SK-N-SH (cell line): ENCODE measurements around the gene AGBL1. TPM values are rescaled to one million over a fixed set of nuclear protein-coding genes. Genes with fewer than 3 reads are reported as not detected.

Source experiments
- CTCF ChIA-PET: fragments of 300-600, 350-600 bp; formaldehyde crosslinking; extraction: SDS; loops from one replicate; lab custom pipeline; 2021; lab: Yijun Ruan, JAX
- POLR2A ChIA-PET: fragments of 350-600 bp; sonication (Branson Sonifier 250); formaldehyde crosslinking; extraction: SDS; loops from one replicate; lab custom pipeline; 2020; ENCODE audit warnings: antibody characterized with exemption, inconsistent platforms; lab: Yijun Ruan, JAX
- DNase-seq: peaks from one replicate; pipeline ENCODE4 v3.0.0; 2012
- H2AFZ ChIP-seq: fragments of 200-600 bp; sonication (generic); 2 replicates; pipeline ENCODE4 v1.8.1; 2016; ENCODE audit warnings: antibody characterized with exemption, mild to moderate bottlenecking, low read depth
- H3F3A ChIP-seq: fragments of 200-600 bp; sonication (generic); replicated peaks from 2 replicates; pipeline ENCODE3; 2016; ENCODE audit warnings: antibody characterized with exemption, mild to moderate bottlenecking; ENCODE audit not compliant: insufficient read depth
- H3K27ac ChIP-seq, 2 experiments: fragments of 200-500 bp in 1 of 2; fragments of 200-600 bp in 1 of 2; sonication (Bioruptor generic) in 1 of 2; sonication (generic), shearing (Covaris generic) in 1 of 2; 2 replicates each; pipeline versions ENCODE4 v1.5.1 to v1.6.1; 2014 to 2016; ENCODE audit warnings: low read depth in 2 of 2, inconsistent platforms in 1 of 2, low read length in 1 of 2, mild to moderate bottlenecking in 1 of 2, mixed read lengths in 1 of 2
- H3K27me3 ChIP-seq: fragments of 200-600 bp; sonication (generic), shearing (Covaris generic); 2 replicates; pipeline ENCODE4 v1.6.1; 2016; ENCODE audit warnings: mixed run types; ENCODE audit not compliant: insufficient read depth
- H3K36me3 ChIP-seq, 2 experiments: fragments of 200-500 bp in 1 of 2; fragments of 200-600 bp in 1 of 2; sonication (Bioruptor generic) in 1 of 2; sonication (generic) in 1 of 2; replicated peaks in 1 of 2; 2 replicates each; pipeline versions ENCODE3 to v1.5.1; 2014 to 2016; ENCODE audit warnings: low read length in 1 of 2, mild to moderate bottlenecking in 1 of 2; ENCODE audit not compliant: insufficient read depth in 2 of 2, control insufficient read depth in 1 of 2
- H3K4me1 ChIP-seq, 2 experiments: fragments of 200-500 bp in 1 of 2; fragments of 200-600 bp in 1 of 2; sonication (Bioruptor generic) in 1 of 2; sonication (generic), shearing (Covaris generic) in 1 of 2; 2 replicates each; pipeline versions ENCODE4 v1.5.1 to v1.6.1; 2014 to 2016; ENCODE audit warnings: low read depth in 1 of 2, low read length in 1 of 2, mixed run types in 1 of 2; ENCODE audit not compliant: insufficient read depth in 2 of 2, control insufficient read depth in 1 of 2
- H3K4me2 ChIP-seq: fragments of 200-600 bp; sonication (generic), shearing (Covaris generic); 2 replicates; pipeline ENCODE4 v1.6.1; 2017; ENCODE audit warnings: mixed run types
- H3K4me3 ChIP-seq, 2 experiments: fragments of 200-500 bp in 1 of 2; fragments of 200-600 bp in 1 of 2; sonication (Bioruptor generic) in 1 of 2; sonication (generic), shearing (Covaris generic) in 1 of 2; 2 replicates each; pipeline versions ENCODE4 v1.5.1 to v1.8.1; 2014 to 2016; ENCODE audit warnings: low read depth in 2 of 2, inconsistent platforms in 1 of 2, low read length in 1 of 2, mild to moderate bottlenecking in 1 of 2, mixed read lengths in 1 of 2, moderate library complexity in 1 of 2
- H3K79me2 ChIP-seq: fragments of 200-600 bp; sonication (generic); 2 replicates; pipeline ENCODE4 v1.8.1; 2017; ENCODE audit warnings: mild to moderate bottlenecking; ENCODE audit not compliant: insufficient read depth
- H3K9ac ChIP-seq: fragments of 200-600 bp; sonication (generic); 2 replicates; pipeline ENCODE4 v1.6.1; 2017; ENCODE audit warnings: mixed run types
- H3K9me2 ChIP-seq: fragments of 200-600 bp; sonication (generic); 2 replicates; pipeline ENCODE4 v1.6.1; 2017; ENCODE audit warnings: mixed run types
- H3K9me3 ChIP-seq: fragments of 200-600 bp; sonication (generic); 2 replicates; pipeline ENCODE4 v1.6.1; 2017; ENCODE audit warnings: mixed run types, mild to moderate bottlenecking, moderate library complexity
- H4K20me1 ChIP-seq: fragments of 200-600 bp; sonication (generic); 2 replicates; pipeline ENCODE4 v1.6.1; 2017; ENCODE audit warnings: mild to moderate bottlenecking, mixed run types; ENCODE audit not compliant: insufficient read depth
- CHD2 ChIP-seq: fragments of 150-350 bp; IDR thresholded peaks from 2 replicates; pipeline ENCODE4 v1.6.1; 2018; ENCODE audit warnings: low read length; ENCODE audit not compliant: partially characterized antibody
- CTCF ChIP-seq: fragments of 200-600 bp; sonication (generic); IDR thresholded peaks from 2 replicates; pipeline ENCODE4 v1.6.1; 2017; ENCODE audit warnings: antibody characterized with exemption, mild to moderate bottlenecking, moderate library complexity
- EP300 ChIP-seq, 2 experiments: IDR thresholded peaks; 2 replicates each; pipeline versions ENCODE4 v1.4.0 to v1.6.1; 2012; ENCODE audit warnings: borderline replicate concordance in 1 of 2, low read depth in 1 of 2, low read length in 1 of 2
- EZH2phosphoT487 ChIP-seq: fragments of 200-600 bp; sonication (generic); IDR thresholded peaks from 2 replicates; pipeline ENCODE4 v1.6.1; 2017; ENCODE audit warnings: low read depth, mixed run types, mild to moderate bottlenecking, antibody characterized with exemption, moderate library complexity, borderline replicate concordance
- FOSL2 ChIP-seq: IDR thresholded peaks from 2 replicates; pipeline ENCODE4 v1.4.0; 2012; ENCODE audit warnings: low read depth, mild to moderate bottlenecking, moderate library complexity, borderline replicate concordance
- FOXJ3 ChIP-seq: sonication (generic); formaldehyde crosslinking; IDR thresholded peaks from 2 replicates; pipeline ENCODE4 v1.5.1; 2020; ENCODE audit warnings: mild to moderate bottlenecking, missing genetic modification reagents
- FOXM1 ChIP-seq: IDR thresholded peaks from 2 replicates; pipeline ENCODE4 v1.4.0; 2012; ENCODE audit warnings: low read depth, mild to moderate bottlenecking
- JUND ChIP-seq: IDR thresholded peaks from 2 replicates; pipeline ENCODE4 v1.4.0; 2012
- MAX ChIP-seq: IDR thresholded peaks from 2 replicates; pipeline ENCODE4 v1.4.0; 2012; ENCODE audit warnings: low read depth
- PBX3 ChIP-seq: IDR thresholded peaks from 2 replicates; pipeline ENCODE4; 2012
- RAD21 ChIP-seq: IDR thresholded peaks from 2 replicates; pipeline ENCODE4 v1.6.1; 2012; ENCODE audit warnings: mild to moderate bottlenecking, low read length
- RXRA ChIP-seq: IDR thresholded peaks from 2 replicates; pipeline ENCODE4 v1.4.0; 2012; ENCODE audit warnings: low read depth, mild to moderate bottlenecking, borderline replicate concordance
- WGBS: methylation state at CpG from one replicate; pipeline ENCODE4 v1.1.6; 2017; ENCODE audit warnings: low lambda C conversion rate; 5-methylcytosine and 5-hydroxymethylcytosine counted together
- polyA plus RNA-seq, 3 experiments: library from polyadenylated mRNA; depleted of rRNA; stranded (reverse); fragments of >200 nt; gene quantifications; 2 replicates each; pipeline ENCODE4 v1.2.3, GENCODE V29; 2012

The AGBL1 gene
- polyA plus RNA-seq, 1 of the 3 experiments (the other 2 are of a cell fraction), result not detected

GRCh38 chr15:86840996-86841395 is 761.3 kb downstream of the AGBL1 start:
- TF ChIP-seq CTCF (no peak), FOSL2 (no peak), EZH2phosphoT487 (no peak), FOXJ3 (CRISPR knock-in tag) (no peak), CHD2 (no peak), EP300 (IDR thresholded peaks at IDR 0.05; ENCODE audit: borderline replicate concordance in 1 of 2, low read depth in 1 of 2, low read length in 1 of 2) (no peak), RXRA (no peak), PBX3 (no peak), RAD21 (no peak), MAX (no peak), FOXM1 (no peak)
- TF ChIP-seq, all 33 proteins: peak for 0
- DNase-seq, result no peak
- 54% methylated on average over 2 of the region's 2 CpGs for WGBS
- Histone ChIP-seq H3K4me3 (no peak overlapping the region), H3K9ac (no peak overlapping the region), H3K9me3 (no peaks in the 10 kb centered on the region), H3K36me3 (no peaks in the 10 kb centered on the region), H2AFZ (no peak overlapping the region), H3K9me2 (no peaks in the 10 kb centered on the region), H3K4me2 (no peak overlapping the region), H3F3A (no peaks in the 10 kb centered on the region), H3K4me1 (no peaks in the 10 kb centered on the region), H3K27me3 (no peaks in the 10 kb centered on the region), H3K27ac (no peak overlapping the region), H4K20me1 (no peaks in the 10 kb centered on the region), H3K79me2 (no peaks in the 10 kb centered on the region)
- ChIA-PET POLR2A (no interaction called here), CTCF (interaction anchor here (1.0 kb wide), 1 partner anchor 1614 kb away, joined by 3 read pairs; no protein-coding TSS in a partner anchor)

- CTCF ChIA-PET, result no interaction called here
- H3K9ac ChIP-seq, result no peak overlapping the region
These were observed 762.5 kb downstream of the AGBL1 start for GRCh38 chr15:86842199-86842598.

More at GRCh38 chr15:86842199-86842598, 762.5 kb downstream of the AGBL1 start:
- no peaks in the 10 kb centered on the region for H3K9me2 ChIP-seq
- H3F3A ChIP-seq, result no peaks in the 10 kb centered on the region
- no peaks in the 10 kb centered on the region for H3K36me3 ChIP-seq
- TF ChIP-seq JUND, result no peak
- DNase-seq, result no peak
- H3K27ac ChIP-seq, result no peak overlapping the region
- 46% methylated on average over 1 of the region's 1 CpG for WGBS
- H3K4me1 ChIP-seq, result no peaks in the 10 kb centered on the region
- H3K27me3 ChIP-seq, result no peaks in the 10 kb centered on the region
- POLR2A ChIA-PET, result no interaction called here
- no peaks in the 10 kb centered on the region for H3K9me3 ChIP-seq
- H3K4me3 ChIP-seq, result no peak overlapping the region
- no peak overlapping the region for H3K4me2 ChIP-seq
- H2AFZ ChIP-seq, result no peak overlapping the region
- no peaks in the 10 kb centered on the region for H4K20me1 ChIP-seq
- H3K79me2 ChIP-seq, result no peaks in the 10 kb centered on the region
